ENCODE measurements around the gene DEFB127.
"Not testable (repeated sequence)": the region's sequence is repeated elsewhere in the genome, so short reads cannot be mapped to it uniquely, and the experiment has no call there.

The DEFB127 gene

GRCh38 chr20:157154-157553 is at the start of gene DEFB127:
Gene DEFB127 (plus strand): TSS chr20:157454. CDS start chr20:157545, 91 bp downstream.
- no peak for DNase-seq (ENCODE audit: low read depth in 2 of 2, low spot score in 1 of 2)

- no peak for DNase-seq (ENCODE audit: low read depth in 2 of 2, low spot score in 1 of 2)
These were observed 44.9 kb upstream of the DEFB127 start for GRCh38 chr20:112396-112795.

GRCh38 chr20:117518-117917 is 39.7 kb upstream of the DEFB127 start:
- no peak for DNase-seq (ENCODE audit: low read depth in 2 of 2, low spot score in 1 of 2)

GRCh38 chr20:129786-130323 is 27.4 kb upstream of the DEFB127 start:
- DNase-seq (ENCODE audit: low read depth in 2 of 2, low spot score in 1 of 2), result not testable (repeated sequence)

- DNase-seq (ENCODE audit: low read depth in 2 of 2, low spot score in 1 of 2), result no peak
These were observed 19.4 kb upstream of the DEFB127 start for GRCh38 chr20:137668-138490.

- no peak for DNase-seq (ENCODE audit: low read depth in 2 of 2, low spot score in 1 of 2)
These were observed 15.0 kb upstream of the DEFB127 start, which contains the start of gene DEFB126 for GRCh38 chr20:142290-142689. Gene DEFB126 (plus strand): TSS chr20:142590. CDS start chr20:142629, 39 bp downstream.

- DNase-seq (ENCODE audit: low read depth in 2 of 2, low spot score in 1 of 2), result no peak
These were observed 11.4 kb upstream of the DEFB127 start for GRCh38 chr20:145877-146276.

- no peak for DNase-seq (ENCODE audit: low read depth in 2 of 2, low spot score in 1 of 2)
These were observed 5.1 kb upstream of the DEFB127 start for GRCh38 chr20:152131-152530.

GRCh38 chr20:164618-165017 is 7.4 kb downstream of the DEFB127 start:
- DNase-seq (ENCODE audit: low read depth in 2 of 2, low spot score in 1 of 2), result no peak

GRCh38 chr20:168876-169275 is 11.6 kb downstream of the DEFB127 start:
- DNase-seq (ENCODE audit: low read depth in 2 of 2, low spot score in 1 of 2), result no peak

- DNase-seq (ENCODE audit: low read depth in 2 of 2, low spot score in 1 of 2), result no peak
These were observed 27.0 kb downstream of the DEFB127 start for GRCh38 chr20:184288-184687.

GRCh38 chr20:187733-188132 is 30.5 kb downstream of the DEFB127 start:
- no peak for DNase-seq (ENCODE audit: low read depth in 2 of 2, low spot score in 1 of 2)

- no peak for DNase-seq (ENCODE audit: low read depth in 2 of 2, low spot score in 1 of 2)
These were observed 32.4 kb downstream of the DEFB127 start, which contains the start of gene DEFB128 for GRCh38 chr20:189611-190010. Gene DEFB128 (minus strand): TSS chr20:189711. CDS start chr20:189623, 88 bp downstream.

GRCh38 chr20:198225-198624 is 41.0 kb downstream of the DEFB127 start:
- DNase-seq (ENCODE audit: low read depth in 2 of 2, low spot score in 1 of 2), result no peak

GRCh38 chr20:199996-200395 is 42.7 kb downstream of the DEFB127 start:
- no peak for DNase-seq (ENCODE audit: low read depth in 2 of 2, low spot score in 1 of 2)

- not testable (repeated sequence) for DNase-seq (ENCODE audit: low read depth in 2 of 2, low spot score in 1 of 2)
These were observed 46.4 kb downstream of the DEFB127 start for GRCh38 chr20:203630-204029.
